ENCODE data around the gene HHAT.

DNA sequence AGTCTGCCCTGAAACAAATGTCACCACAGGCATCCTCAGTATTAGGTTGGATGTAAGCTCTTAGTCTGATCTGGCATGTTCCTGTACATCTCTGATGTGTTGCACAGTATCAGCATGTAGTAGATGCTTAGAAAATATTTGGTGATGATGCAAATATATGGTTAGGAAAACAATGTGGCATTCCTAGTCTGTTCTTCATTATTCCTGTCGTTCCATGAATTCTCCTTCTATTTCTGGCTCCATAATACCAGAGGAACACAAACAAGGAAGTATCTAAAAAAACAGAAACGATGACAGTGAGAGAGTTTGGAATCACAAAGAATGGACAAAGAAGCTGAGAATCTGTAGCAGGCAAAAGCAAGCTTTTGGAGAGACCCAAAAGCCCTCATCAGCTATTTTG lies 236.6 kb downstream of the HHAT start:
- TF ChIP-seq, protein P1, sequence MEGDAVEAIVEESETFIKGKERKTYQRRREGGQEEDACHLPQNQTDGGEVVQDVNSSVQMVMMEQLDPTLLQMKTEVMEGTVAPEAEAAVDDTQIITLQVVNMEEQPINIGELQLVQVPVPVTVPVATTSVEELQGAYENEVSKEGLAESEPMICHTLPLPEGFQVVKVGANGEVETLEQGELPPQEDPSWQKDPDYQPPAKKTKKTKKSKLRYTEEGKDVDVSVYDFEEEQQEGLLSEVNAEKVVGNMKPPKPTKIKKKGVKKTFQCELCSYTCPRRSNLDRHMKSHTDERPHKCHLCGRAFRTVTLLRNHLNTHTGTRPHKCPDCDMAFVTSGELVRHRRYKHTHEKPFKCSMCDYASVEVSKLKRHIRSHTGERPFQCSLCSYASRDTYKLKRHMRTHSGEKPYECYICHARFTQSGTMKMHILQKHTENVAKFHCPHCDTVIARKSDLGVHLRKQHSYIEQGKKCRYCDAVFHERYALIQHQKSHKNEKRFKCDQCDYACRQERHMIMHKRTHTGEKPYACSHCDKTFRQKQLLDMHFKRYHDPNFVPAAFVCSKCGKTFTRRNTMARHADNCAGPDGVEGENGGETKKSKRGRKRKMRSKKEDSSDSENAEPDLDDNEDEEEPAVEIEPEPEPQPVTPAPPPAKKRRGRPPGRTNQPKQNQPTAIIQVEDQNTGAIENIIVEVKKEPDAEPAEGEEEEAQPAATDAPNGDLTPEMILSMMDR (IDR thresholded peaks at IDR 0.05; ENCODE audit: insufficient read depth, low read depth, low read length): no peak
- no peak for TF ChIP-seq EZH2 (IDR thresholded peaks at IDR 0.05; ENCODE audit: insufficient read depth, low read length)
